HepG2 (cell line): ENCODE measurements around the gene MORN3. TPM values are rescaled to one million over a fixed set of nuclear protein-coding genes. Genes with fewer than 3 reads are reported as not detected.
A peak's percentile ranks its signal among the peaks of the same experiment; 100 is the strongest.

Experiments used
- FOXA3 ChIP-seq: IDR thresholded peaks from 2 replicates; pipeline ENCODE4 v1.6.1; 2016; ENCODE audit warnings: missing genetic modification reagents, missing compliant biosample characterization
- MED1 ChIP-seq: sonication (generic); formaldehyde crosslinking; IDR thresholded peaks from 2 replicates; pipeline ENCODE4 v1.4.0; 2020; ENCODE audit warnings: missing genetic modification reagents
- RFX5 ChIP-seq: IDR thresholded peaks from 2 replicates; pipeline ENCODE4 v1.6.1; 2011; ENCODE audit warnings: low read depth, low read length, improper control_type of control experiment
- SALL1 ChIP-seq: sonication (generic); formaldehyde crosslinking; IDR thresholded peaks from 2 replicates; pipeline ENCODE4 v1.8.0; 2022; ENCODE audit warnings: mild to moderate bottlenecking, missing genetic modification reagents
- ZIK1 ChIP-seq: sonication (generic); formaldehyde crosslinking; IDR thresholded peaks from 2 replicates; pipeline ENCODE4 v1.5.0; 2020; ENCODE audit warnings: mild to moderate bottlenecking, low read depth, missing genetic modification reagents, borderline replicate concordance
- ZNF205 ChIP-seq: IDR thresholded peaks from 2 replicates; pipeline ENCODE4 v1.6.1; 2018; ENCODE audit warnings: missing biosample characterization, missing genetic modification reagents
- ZNF441 ChIP-seq: sonication (generic); formaldehyde crosslinking; IDR thresholded peaks from 2 replicates; pipeline ENCODE4 v1.7.0; 2021; ENCODE audit warnings: missing genetic modification reagents, borderline replicate concordance
- ZNF570 ChIP-seq: sonication (generic); formaldehyde crosslinking; IDR thresholded peaks from 2 replicates; pipeline ENCODE4 v1.4.0; 2020; ENCODE audit warnings: mild to moderate bottlenecking, missing genetic modification reagents, borderline replicate concordance
- ZNF607 ChIP-seq: sonication (generic); formaldehyde crosslinking; IDR thresholded peaks from 2 replicates; pipeline ENCODE4 v1.5.1; 2020; ENCODE audit warnings: missing genetic modification reagents, mild to moderate bottlenecking, borderline replicate concordance
- polyA plus RNA-seq, 8 experiments: library from polyadenylated mRNA; depleted of rRNA in 3 of 8; stranded (reverse) in 7 of 8; unstranded in 1 of 8; fragments of >200 nt; fragmentation: Illumina TruSeq in 4 of 8; extraction: Trizol in 4 of 8; gene quantifications; 2 replicates each; pipeline versions ENCODE4 v1.2.1 to v1.2.3, GENCODE V29; 2011 to 2016; ENCODE audit warnings: low read depth in 4 of 8, missing spikeins in 1 of 8, mixed read lengths in 1 of 8; ENCODE audit not compliant: insufficient read depth in 1 of 8
- total RNA-seq, 5 experiments: library from RNA; depleted of rRNA; stranded (reverse); fragments of >200 nt; fragmentation: Illumina TruSeq; extraction: Trizol; gene quantifications; 2 replicates each; pipeline ENCODE4 v1.2.3, GENCODE V29; 2016; ENCODE audit warnings: low read depth in 1 of 5
- TF ChIP-seq, protein P1 (sequence below), 2 experiments: fragments of 450-650 bp in 1 of 2; sonication (generic) in 1 of 2; formaldehyde crosslinking in 1 of 2; IDR thresholded peaks; 2 replicates each; pipeline versions ENCODE4 v1.6.1 to v1.8.0; 2016 to 2022; ENCODE audit warnings: antibody characterized with exemption in 1 of 2, mild to moderate bottlenecking in 1 of 2, missing genetic modification reagents in 1 of 2
- TF ChIP-seq, protein P2 (sequence below): sonication (generic); IDR thresholded peaks from 2 replicates; pipeline ENCODE4 v1.6.1; 2016; ENCODE audit warnings: low read depth, borderline replicate concordance
- TF ChIP-seq, protein P3 (sequence below): sonication (generic); formaldehyde crosslinking; IDR thresholded peaks from 2 replicates; pipeline ENCODE4 v1.4.0; 2020; ENCODE audit warnings: missing genetic modification reagents
- TF ChIP-seq, protein P4 (sequence below): sonication (generic); formaldehyde crosslinking; IDR thresholded peaks from 2 replicates; pipeline ENCODE4 v1.4.0; 2020; ENCODE audit warnings: missing genetic modification reagents

The MORN3 gene
- total and polyA plus RNA-seq, 2 of the 13 experiments (the other 11 are each of a cell fraction or from before 2014, with no cell fraction given): 1.1 to 2.0 TPM

DNA sequence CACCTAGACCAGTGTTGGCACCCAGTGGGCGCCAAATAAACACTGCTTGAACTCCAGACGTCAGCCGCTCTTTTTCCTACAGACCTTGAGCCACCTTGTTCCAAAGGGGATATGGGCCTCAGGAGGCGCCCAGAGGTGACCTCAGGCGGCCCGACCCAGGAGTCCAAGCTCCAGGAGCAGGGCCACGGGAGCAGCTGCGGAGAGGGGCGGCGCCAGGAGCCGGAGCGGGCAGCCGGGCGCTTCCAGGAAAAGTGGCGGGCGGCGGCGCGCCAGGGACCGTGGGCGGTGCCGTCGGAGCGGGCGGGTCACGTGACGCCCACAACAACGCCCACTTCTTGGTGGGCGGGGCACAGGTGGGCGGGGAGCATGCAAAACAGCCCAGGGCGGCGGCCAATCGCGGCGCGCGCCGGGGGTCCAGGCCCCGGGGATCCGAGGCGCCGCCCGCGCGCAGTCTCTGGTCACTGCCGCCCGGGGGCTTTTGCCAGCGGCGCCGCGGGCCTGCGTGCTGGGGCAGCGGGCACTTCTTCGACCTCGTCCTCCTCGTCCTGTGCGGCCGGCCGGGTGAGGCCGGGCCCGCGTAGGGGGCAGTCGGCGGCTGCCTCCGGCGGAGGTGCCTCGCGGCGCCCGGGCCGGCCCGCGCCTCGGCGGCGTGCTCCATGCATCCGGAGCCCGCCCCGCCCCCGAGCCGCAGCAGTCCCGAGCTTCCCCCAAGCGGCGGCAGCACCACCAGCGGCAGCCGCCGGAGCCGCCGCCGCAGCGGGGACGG, 43.2 kb downstream of the MORN3 start, which contains the start of gene ORAI1 (continued):
- TF ChIP-seq, protein P1, sequence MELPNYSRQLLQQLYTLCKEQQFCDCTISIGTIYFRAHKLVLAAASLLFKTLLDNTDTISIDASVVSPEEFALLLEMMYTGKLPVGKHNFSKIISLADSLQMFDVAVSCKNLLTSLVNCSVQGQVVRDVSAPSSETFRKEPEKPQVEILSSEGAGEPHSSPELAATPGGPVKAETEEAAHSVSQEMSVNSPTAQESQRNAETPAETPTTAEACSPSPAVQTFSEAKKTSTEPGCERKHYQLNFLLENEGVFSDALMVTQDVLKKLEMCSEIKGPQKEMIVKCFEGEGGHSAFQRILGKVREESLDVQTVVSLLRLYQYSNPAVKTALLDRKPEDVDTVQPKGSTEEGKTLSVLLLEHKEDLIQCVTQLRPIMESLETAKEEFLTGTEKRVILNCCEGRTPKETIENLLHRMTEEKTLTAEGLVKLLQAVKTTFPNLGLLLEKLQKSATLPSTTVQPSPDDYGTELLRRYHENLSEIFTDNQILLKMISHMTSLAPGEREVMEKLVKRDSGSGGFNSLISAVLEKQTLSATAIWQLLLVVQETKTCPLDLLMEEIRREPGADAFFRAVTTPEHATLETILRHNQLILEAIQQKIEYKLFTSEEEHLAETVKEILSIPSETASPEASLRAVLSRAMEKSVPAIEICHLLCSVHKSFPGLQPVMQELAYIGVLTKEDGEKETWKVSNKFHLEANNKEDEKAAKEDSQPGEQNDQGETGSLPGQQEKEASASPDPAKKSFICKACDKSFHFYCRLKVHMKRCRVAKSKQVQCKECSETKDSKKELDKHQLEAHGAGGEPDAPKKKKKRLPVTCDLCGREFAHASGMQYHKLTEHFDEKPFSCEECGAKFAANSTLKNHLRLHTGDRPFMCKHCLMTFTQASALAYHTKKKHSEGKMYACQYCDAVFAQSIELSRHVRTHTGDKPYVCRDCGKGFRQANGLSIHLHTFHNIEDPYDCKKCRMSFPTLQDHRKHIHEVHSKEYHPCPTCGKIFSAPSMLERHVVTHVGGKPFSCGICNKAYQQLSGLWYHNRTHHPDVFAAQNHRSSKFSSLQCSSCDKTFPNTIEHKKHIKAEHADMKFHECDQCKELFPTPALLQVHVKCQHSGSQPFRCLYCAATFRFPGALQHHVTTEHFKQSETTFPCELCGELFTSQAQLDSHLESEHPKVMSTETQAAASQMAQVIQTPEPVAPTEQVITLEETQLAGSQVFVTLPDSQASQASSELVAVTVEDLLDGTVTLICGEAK (IDR thresholded peaks at IDR 0.05): no peak
- TF ChIP-seq, protein P1 (CRISPR knock-in tag; IDR thresholded peaks at IDR 0.05): no peak; the same call in 1 of the 2 replicates
- TF ChIP-seq ZIK1 (no peak), FOXA3 (CRISPR knock-in tag) (peak; percentile 61; the same call in 1 of the 2 replicates), ZNF570 (CRISPR knock-in tag) (no peak), RFX5 (peak; percentile 19; the same call in 1 of the 2 replicates), MED1 (CRISPR knock-in tag) (peak; percentile 79), ZNF607 (CRISPR knock-in tag) (0 out of 2 replicates have a peak, but pooled peaks have one; percentile 51), ZNF441 (CRISPR knock-in tag) (no peak), ZNF205 (CRISPR knock-in tag) (peak; percentile 73; the same call in 1 of the 2 replicates), SALL1 (CRISPR knock-in tag) (peak; percentile 69)
- TF ChIP-seq, protein P2, sequence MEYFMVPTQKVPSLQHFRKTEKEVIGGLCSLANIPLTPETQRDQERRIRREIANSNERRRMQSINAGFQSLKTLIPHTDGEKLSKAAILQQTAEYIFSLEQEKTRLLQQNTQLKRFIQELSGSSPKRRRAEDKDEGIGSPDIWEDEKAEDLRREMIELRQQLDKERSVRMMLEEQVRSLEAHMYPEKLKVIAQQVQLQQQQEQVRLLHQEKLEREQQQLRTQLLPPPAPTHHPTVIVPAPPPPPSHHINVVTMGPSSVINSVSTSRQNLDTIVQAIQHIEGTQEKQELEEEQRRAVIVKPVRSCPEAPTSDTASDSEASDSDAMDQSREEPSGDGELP: peak; percentile 65; the same call in 1 of the 2 replicates
- TF ChIP-seq, protein P3, sequence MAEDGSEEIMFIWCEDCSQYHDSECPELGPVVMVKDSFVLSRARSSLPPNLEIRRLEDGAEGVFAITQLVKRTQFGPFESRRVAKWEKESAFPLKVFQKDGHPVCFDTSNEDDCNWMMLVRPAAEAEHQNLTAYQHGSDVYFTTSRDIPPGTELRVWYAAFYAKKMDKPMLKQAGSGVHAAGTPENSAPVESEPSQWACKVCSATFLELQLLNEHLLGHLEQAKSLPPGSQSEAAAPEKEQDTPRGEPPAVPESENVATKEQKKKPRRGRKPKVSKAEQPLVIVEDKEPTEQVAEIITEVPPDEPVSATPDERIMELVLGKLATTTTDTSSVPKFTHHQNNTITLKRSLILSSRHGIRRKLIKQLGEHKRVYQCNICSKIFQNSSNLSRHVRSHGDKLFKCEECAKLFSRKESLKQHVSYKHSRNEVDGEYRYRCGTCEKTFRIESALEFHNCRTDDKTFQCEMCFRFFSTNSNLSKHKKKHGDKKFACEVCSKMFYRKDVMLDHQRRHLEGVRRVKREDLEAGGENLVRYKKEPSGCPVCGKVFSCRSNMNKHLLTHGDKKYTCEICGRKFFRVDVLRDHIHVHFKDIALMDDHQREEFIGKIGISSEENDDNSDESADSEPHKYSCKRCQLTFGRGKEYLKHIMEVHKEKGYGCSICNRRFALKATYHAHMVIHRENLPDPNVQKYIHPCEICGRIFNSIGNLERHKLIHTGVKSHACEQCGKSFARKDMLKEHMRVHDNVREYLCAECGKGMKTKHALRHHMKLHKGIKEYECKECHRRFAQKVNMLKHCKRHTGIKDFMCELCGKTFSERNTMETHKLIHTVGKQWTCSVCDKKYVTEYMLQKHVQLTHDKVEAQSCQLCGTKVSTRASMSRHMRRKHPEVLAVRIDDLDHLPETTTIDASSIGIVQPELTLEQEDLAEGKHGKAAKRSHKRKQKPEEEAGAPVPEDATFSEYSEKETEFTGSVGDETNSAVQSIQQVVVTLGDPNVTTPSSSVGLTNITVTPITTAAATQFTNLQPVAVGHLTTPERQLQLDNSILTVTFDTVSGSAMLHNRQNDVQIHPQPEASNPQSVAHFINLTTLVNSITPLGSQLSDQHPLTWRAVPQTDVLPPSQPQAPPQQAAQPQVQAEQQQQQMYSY (CRISPR knock-in tag): peak; percentile 77; the same call in 1 of the 2 replicates
- TF ChIP-seq, protein P4, sequence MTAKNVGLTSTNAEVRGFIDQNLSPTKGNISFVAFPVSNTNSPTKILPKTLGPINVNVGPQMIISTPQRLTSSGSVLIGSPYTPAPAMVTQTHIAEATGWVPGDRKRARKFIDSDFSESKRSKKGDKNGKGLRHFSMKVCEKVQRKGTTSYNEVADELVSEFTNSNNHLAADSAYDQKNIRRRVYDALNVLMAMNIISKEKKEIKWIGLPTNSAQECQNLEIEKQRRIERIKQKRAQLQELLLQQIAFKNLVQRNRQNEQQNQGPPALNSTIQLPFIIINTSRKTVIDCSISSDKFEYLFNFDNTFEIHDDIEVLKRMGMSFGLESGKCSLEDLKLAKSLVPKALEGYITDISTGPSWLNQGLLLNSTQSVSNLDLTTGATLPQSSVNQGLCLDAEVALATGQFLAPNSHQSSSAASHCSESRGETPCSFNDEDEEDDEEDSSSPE (CRISPR knock-in tag): peak; percentile 84
